Dermis blood vessel endothelial cell (primary cell): Measurements from ENCODE around the gene WFS1. TPM values are rescaled to one million over a fixed set of nuclear protein-coding genes. Genes with fewer than 3 reads are reported as not detected.
A peak's percentile ranks its signal among the peaks of the same experiment; 100 is the strongest.

Source experiments
- DNase-seq: peaks from one replicate; pipeline ENCODE4 v3.0.0; 2010
- total RNA-seq: library from RNA; depleted of rRNA; stranded (reverse); fragments of >200 nt; gene quantifications from 2 replicates; pipeline ENCODE4 v1.2.3, GENCODE V29; 2014

The WFS1 gene
- total RNA-seq, 1 donor from 2014 or later = 74.7 TPM

- DNase-seq = no peak
Observed at GRCh38 chr4:6341696-6342095, 72.0 kb downstream of the WFS1 start.

- DNase-seq = peak; percentile 65
Observed at GRCh38 chr4:6342530-6343293, 73.1 kb downstream of the WFS1 start.

DNA sequence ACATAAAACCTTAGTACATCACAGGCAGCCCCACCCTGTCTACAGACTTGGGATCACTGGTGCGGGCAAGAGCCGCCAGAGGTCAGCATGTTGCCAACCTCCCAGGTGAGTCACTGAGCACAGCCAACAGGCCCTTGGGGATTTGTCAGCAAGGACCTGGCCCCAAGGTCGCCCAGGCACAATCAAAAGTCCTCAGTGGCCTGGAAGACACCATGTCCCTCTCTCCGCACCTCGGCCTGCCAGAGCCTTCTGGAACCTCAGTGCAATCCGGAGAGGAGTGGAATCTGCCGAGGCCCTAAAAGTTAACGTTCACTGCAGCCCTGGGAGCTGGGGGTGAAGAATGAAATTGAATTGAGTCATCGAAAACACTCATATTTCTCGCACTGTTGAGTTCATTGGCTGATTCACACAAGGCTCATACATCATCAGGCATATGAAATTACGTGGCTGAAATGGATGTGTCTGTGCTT, 74.3 kb downstream of the WFS1 start:
- no peak for DNase-seq

GRCh38 chr4:6345096-6345830, 75.6 kb downstream of the WFS1 start:
- no peak for DNase-seq

GRCh38 chr4:6345866-6346265, 76.2 kb downstream of the WFS1 start:
- no peak for DNase-seq

DNA sequence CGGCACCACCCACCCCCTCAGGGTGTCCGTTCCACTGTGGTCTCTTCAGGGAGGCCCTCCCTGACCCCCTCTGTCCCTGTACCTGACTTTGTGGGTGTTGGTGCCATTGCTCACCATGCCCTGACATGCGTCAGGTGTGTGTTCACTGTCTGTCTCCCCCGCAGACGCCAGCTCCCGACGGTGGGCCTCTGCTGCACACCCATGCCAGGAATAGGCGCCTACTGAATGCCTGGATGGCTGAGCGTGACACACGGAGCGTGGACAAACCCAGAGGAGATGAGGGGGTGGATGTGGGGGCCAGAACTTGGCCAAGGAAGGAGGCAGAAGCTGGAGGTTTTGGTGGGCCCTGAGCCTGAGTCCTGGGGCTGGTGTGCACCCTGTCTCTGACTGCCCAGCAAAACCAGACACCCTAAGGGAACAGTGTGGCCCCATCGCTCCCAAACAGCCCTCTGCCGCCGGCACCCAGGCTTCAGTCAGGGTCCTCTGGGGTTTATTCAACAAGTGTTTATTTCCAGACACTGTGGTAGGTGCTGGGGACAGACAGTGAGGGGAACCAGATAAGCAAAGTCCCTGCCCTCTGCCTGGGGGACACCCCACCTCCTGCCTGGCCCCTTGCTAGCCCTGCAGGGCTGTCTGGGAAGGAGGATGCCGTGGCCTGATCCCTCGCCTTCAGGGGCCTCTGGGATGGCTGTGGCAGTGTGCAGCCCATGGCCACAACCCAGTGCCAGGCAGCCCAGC, 76.9 kb downstream of the WFS1 start:
- no peak for DNase-seq

DNA sequence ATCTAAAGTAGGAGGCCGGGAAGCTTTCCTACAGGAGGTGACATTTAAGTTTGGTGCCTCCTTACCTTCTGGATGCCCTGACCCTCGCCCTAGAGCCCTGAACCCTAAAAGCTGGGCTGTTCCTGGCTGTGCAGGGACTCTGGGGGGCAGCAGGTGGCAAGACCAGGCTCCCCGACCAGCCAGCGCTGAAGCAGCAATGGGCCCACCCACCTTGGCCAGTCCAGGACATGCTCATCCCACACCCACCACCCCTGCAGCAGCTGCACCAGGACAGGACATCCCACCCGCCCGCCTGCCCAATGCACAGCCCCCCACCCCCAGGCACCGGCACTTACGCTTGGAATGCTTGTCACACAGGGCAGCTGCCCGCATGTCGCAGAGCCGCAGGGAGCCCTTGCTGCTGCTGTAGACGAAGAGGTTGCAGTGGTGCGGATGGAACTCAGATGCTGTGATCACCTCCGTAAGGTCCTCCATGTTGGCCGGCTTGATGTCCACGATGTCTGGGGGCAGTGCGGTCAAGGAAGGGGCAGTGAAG, 77.9 kb downstream of the WFS1 start:
- DNase-seq = no peak

- no peak for DNase-seq
Observed at GRCh38 chr4:6348408-6348807, 78.8 kb downstream of the WFS1 start.

DNA sequence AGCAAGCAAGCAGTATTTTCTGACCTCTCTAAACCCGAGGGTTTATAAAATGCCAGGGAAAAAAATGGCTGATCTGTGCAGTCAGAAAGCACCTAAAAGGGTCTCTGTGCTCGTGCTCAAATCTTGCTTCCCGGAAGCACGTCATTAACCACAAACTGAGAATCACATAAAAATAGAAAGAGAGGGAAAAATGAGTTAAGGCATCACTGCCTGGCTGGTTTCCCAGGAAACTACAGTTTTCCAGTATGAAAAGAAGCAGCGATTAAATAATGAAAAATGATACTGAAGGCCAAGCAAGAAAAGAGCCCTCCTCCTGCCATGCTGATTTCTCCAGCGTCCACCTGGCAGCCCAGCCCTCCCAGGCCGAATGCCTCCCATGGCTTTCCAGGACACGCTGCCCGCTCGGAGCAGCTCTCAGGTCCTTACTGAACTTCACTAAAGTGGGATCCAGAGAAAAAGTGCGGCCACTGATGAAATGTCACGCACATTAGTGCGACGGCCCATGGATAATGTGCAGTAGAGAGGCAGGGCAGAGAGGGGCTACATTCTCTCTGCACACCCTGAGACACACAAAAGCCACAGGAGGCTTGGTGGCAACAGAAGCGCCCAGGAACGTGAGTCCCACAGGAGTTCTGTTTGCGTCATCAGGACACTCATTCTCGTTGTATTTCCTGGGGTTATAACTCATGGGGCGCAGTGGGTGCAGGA, 80.4 kb downstream of the WFS1 start:
- DNase-seq = no peak

DNA sequence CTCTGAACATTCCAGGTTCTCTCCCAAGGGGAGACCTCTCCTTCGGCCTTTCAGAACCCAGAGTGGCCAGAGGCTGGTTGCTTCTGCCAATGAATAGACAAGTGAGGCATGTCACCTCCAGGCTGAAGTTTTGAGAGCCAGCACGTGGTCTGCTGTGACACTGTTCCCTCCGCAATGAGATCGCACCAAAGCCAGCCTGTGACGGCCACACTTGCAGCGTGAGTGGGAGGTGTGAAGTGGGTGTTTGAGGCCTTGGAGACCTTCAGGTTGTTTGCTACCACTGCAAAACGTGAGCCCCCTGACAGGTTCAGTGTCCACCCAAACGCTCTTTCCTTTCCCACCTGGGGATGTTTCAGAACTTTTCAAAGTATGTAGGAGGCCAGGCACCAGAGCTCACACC, 81.0 kb downstream of the WFS1 start:
- DNase-seq = no peak

GRCh38 chr4:6351246-6352000, 81.8 kb downstream of the WFS1 start:
- DNase-seq = no peak

- no peak for DNase-seq
Observed at GRCh38 chr4:6352031-6352692, 82.5 kb downstream of the WFS1 start.

Other genes starting within 250 kb of the WFS1 start
- gene JAKMIP1, start 69.3 kb upstream of the WFS1 start, total RNA-seq = not detected in 2 replicates
- 0.34 and 0.70 TPM in 2 replicates for gene PPP2R2C, start 202.8 kb downstream of the WFS1 start, total RNA-seq